LNCaP clone FGC (cell line): ENCODE measurements around the gene OR51M1.
"Not testable (repeated sequence)": the region's sequence is repeated elsewhere in the genome, so short reads cannot be mapped to it uniquely, and the experiment has no call there.

ENCODE experiments used
- DNase-seq: peaks from one replicate; pipeline ENCODE4 v3.0.0-alpha.2; 2011; ENCODE audit warnings: low read depth
- H3K4me3 ChIP-seq: 2 replicates; pipeline ENCODE4 v1.5.1; 2011; ENCODE audit warnings: mild to moderate bottlenecking, low read depth, low read length, control low read depth
- CTCF ChIP-seq: IDR thresholded peaks from 2 replicates; pipeline ENCODE4 v1.5.1; 2012; ENCODE audit warnings: mild to moderate bottlenecking; ENCODE audit not compliant: control insufficient read depth, insufficient read depth; ENCODE audit errors: extremely low read depth

OR51M1 gene

GRCh38 chr11:5383576-5383975 lies at the start of gene OR51M1:
Gene OR51M1, plus strand, starts transcription at chr11:5383812. Its CDS starts 5,587 bp downstream, at chr11:5389399.
- no peak for TF ChIP-seq CTCF
- H3K4me3 ChIP-seq: no peak within 1 kb of the TSS

GRCh38 chr11:5335170-5335569 lies 48.4 kb upstream of the OR51M1 start:
- H3K4me3 ChIP-seq: no peak overlapping the region
- DNase-seq: no peak
- no peak for TF ChIP-seq CTCF

More at GRCh38 chr11:5383576-5383975, at the start of gene OR51M1:
- no peak for DNase-seq

GRCh38 chr11:5336331-5336730 lies 47.3 kb upstream of the OR51M1 start:
- no peak overlapping the region for H3K4me3 ChIP-seq
- no peak for DNase-seq
- no peak for TF ChIP-seq CTCF

- H3K4me3 ChIP-seq, DNase-seq: not testable (repeated sequence)
Observed at GRCh38 chr11:5337253-5337652, 46.4 kb upstream of the OR51M1 start.

DNA sequence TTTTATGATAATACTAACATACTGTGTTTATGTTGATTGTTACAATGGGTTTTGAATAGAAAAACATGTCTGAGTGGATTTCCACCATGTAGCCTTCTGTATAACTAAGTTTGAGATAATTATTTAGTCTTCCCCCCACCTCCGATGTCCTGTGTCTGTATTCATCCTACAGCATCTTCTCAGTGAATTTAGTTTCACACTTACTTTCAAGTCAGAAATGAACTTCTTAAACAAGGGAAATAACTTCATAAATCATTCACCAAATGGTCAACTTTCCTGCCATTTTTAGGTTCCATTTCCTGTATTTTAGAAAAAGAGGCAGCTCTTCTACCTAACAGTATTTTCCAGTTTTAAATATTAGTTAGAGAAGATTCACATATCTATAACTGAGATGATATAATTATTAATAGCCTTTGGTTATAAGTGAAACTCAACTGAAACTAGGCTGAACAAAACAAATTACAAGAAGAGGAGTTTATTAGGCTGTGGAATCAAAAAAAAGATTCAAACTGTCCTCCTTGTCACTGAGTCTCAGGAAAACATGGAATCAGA lies 43.8 kb upstream of the OR51M1 start:
- no peak for TF ChIP-seq CTCF
- no peak overlapping the region for H3K4me3 ChIP-seq
- DNase-seq: no peak

- no peak for DNase-seq
- H3K4me3 ChIP-seq: no peak within 1 kb of the TSS
- TF ChIP-seq CTCF: no peak
Observed at GRCh38 chr11:5343474-5344335, 39.9 kb upstream of the OR51M1 start, which contains the start of gene OR51B5. Gene OR51B5, minus strand, starts transcription at chr11:5343524. Its CDS starts 0 bp downstream, at chr11:5343524.

- DNase-seq: no peak
- no peak for TF ChIP-seq CTCF
- no peak overlapping the region for H3K4me3 ChIP-seq
Observed at GRCh38 chr11:5345831-5346230, 37.8 kb upstream of the OR51M1 start.
